Fibroblast of skin of left biceps (primary cell): ENCODE measurements around the gene NEFH.
"Not testable (repeated sequence)": the region's sequence is repeated elsewhere in the genome, so short reads cannot be mapped to it uniquely, and the experiment has no call there.

Experiments used
- DNase-seq, 2 experiments: peaks; one replicate each; pipeline ENCODE4 v3.0.0-alpha.2; 2013; ENCODE audit warnings: low read depth in 2 of 2

Gene NEFH, protein sequence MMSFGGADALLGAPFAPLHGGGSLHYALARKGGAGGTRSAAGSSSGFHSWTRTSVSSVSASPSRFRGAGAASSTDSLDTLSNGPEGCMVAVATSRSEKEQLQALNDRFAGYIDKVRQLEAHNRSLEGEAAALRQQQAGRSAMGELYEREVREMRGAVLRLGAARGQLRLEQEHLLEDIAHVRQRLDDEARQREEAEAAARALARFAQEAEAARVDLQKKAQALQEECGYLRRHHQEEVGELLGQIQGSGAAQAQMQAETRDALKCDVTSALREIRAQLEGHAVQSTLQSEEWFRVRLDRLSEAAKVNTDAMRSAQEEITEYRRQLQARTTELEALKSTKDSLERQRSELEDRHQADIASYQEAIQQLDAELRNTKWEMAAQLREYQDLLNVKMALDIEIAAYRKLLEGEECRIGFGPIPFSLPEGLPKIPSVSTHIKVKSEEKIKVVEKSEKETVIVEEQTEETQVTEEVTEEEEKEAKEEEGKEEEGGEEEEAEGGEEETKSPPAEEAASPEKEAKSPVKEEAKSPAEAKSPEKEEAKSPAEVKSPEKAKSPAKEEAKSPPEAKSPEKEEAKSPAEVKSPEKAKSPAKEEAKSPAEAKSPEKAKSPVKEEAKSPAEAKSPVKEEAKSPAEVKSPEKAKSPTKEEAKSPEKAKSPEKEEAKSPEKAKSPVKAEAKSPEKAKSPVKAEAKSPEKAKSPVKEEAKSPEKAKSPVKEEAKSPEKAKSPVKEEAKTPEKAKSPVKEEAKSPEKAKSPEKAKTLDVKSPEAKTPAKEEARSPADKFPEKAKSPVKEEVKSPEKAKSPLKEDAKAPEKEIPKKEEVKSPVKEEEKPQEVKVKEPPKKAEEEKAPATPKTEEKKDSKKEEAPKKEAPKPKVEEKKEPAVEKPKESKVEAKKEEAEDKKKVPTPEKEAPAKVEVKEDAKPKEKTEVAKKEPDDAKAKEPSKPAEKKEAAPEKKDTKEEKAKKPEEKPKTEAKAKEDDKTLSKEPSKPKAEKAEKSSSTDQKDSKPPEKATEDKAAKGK

DNA sequence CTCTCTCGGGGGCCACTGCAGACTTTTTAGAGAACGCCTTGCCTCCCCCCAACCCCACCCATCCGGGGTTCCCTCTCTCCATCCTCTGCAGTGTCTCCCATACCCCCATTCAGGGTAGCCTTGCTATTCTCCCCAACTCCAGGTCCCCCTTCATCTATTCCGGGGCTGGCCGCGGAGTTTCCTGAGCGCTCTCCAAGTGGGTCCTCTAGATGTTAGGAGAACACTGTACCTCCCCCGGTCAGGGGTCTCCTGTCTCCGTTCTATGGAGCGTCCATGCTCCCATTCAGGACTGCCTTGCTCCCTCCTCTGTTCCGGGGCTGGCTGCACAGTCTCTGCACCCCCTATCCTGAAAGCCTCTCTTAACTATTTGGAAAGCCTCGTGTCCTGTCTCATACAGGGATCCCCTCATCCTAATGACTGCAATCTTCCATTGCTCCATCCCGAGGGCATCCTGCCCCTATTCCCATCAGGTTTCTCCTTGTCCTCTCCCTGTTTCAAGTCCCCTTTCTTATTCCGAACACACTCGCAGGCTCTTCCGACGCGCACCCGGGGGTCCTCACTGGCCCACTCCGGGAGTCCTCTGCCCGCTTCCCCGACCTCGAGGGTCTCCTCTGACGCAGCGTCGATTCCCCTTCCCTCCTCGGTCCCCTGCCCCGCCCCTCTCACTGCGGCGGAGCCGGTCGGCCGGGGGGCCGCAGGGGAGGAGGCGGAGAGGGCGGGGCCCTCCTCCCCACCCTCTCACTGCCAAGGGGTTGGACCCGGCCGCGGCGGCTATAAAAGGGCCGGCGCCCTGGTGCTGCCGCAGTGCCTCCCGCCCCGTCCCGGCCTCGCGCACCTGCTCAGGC, at the start of gene NEFH:
TSS of gene NEFH (plus strand) at position 802 of the 845 bp plus-strand sequence. CDS start 45 bp downstream, outside the sequence.
- no peak for DNase-seq

DNA sequence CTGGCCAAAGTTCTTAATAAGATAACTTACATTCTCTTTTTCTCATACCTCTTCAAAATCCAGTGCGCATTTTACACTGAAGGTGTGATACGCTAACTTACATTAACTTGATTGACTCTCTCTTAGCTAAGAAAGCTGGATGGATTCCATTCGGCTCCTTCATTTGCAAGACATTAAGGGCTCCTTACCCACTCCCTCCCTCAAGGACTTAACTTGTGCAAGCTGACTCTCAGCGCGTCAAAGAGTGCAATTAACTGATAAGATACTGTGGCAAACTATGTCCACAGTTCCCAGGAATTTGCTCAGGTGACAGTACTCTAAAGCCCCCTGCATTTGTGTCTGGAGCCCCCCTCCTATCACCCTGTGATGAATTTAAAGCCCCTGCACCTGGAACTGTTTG, 48.0 kb upstream of the NEFH start:
- no peak for DNase-seq

DNA sequence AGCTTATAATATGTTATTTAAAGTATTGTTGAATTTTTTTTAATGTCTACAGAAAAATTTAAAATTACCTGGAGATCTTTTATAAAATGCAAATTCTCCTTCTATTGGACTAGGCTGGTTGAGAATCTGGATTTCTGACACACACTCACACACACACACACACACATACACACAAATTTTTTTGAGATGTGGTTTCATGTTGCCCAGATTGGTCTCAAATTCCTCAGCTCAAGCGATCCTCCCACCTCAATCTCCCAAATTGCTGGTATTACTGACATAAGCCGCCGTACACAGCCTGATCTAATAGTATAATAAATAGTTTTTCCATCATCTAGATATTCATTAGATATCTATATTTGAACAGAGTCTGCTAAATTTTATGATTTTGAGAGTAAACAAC, 46.2 kb upstream of the NEFH start:
- no peak for DNase-seq

DNA sequence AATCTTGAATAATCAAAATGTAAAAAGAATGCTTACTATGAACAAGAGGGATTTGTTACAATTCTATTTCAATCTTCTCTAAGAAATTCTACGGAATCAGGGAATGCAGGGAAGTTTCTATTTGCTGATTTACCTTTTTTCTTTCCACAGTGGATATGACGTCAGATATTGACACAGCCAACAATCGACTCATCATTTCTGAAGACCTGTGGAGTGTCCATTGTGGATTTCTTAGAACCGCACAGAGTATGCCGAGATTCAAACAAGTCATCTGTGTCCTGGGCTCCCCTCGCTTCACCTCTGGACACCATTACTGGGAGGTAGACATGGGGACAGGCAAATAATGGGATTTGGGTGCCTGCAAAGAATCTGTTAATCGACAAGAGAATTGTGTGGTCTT, 45.7 kb upstream of the NEFH start:
- DNase-seq, result no peak

DNA sequence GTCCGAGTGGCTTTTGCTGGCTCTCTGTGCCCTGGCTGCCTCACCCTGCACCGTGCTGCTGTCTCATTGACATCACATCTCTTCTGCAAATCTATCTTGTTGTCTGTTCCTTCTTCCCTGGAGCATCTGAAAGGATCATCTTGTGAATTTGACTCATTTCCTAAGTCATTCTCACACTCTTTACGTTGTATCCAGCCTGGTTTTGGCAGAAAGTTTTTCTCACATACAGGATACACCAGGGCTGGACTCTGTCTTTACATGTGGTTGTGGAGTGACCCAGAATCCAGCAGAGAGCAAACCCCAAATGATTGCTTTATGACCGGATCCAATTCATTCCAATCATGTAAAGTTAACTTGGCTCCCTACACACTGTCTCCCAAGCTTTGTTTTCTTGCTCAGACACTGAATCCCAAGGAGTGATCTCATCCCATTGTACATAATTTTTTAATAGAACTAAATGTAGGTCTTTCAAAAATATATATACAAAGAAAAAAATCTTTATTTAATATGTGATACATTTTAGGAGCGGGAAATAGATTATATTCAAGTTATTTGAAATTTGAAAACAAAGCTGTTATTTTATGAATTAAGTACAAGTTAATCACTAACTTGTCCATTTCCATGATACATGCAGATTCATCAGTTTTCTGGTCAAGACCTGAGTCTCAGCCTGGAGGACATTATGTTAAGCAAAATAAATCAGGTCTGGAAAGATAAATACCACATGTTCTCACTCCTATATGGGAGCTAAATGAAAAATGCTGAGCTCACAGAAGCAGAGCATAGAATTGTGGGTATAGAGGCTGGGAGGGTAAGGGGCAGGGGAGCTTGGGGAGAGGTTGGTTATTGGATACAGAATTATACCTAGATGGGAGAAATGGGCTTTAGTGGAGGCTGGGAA, 44.5 kb upstream of the NEFH start:
- no peak for DNase-seq

DNA sequence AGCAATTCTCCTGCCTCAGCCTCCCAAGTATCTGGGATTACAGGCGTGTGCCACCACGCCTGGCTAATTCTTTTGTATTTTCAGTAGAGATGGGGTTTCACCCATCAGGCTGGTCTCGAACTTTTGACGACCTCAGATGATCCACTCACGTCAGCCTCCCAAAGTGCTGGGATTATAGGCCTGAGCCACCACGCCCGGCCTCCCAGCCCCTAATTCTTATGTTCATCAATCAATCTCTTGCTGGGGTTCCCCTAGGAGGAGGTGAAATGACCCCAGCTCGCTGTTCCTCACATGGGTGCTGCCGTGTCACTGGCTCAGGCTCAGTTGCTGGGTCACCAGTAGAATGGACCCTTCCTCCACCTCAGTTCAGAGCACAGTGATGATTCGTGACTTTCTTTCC, 41.7 kb upstream of the NEFH start, which contains the start of gene RFPL1:
TSS of gene RFPL1 (plus strand) at position 301 of the 400 bp plus-strand sequence.
- not testable (repeated sequence) for DNase-seq

DNA sequence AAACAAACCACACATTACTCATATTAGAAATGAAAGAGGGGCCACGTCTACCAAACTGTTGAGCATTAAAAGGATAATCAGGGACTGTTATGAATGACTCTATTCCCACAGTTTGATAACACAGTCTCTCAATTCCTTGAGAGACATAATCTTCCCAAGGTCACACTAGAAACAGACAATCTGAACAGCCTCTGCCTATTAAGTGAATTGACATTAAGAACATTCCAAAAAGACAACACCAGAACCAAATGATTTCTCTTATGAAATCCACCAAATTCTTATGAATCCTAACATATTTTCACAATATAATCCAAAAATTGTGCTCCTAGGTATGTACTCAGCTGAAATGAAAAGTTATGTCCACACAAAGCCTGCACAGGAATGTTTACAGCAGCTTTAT, 37.0 kb upstream of the NEFH start:
- no peak for DNase-seq

DNA sequence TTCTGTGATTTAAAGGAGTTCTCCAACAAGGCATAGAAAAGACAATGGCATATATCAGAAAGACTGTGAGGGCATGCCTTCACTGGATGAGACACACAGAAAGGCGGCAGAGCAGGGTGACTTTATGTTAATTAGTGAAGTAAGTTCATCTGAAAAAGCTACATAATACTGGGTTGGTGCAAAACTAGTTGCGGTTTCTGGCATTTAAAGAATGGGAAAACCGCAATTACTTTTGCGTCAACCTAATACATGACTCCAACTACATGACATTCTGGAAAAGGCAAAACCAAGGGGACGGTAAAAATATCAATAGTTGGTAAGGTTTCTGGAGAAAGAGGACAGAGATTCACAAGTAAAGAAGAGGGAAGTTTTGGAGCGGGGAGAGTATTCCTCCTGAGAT, 36.6 kb upstream of the NEFH start:
- no peak for DNase-seq

DNA sequence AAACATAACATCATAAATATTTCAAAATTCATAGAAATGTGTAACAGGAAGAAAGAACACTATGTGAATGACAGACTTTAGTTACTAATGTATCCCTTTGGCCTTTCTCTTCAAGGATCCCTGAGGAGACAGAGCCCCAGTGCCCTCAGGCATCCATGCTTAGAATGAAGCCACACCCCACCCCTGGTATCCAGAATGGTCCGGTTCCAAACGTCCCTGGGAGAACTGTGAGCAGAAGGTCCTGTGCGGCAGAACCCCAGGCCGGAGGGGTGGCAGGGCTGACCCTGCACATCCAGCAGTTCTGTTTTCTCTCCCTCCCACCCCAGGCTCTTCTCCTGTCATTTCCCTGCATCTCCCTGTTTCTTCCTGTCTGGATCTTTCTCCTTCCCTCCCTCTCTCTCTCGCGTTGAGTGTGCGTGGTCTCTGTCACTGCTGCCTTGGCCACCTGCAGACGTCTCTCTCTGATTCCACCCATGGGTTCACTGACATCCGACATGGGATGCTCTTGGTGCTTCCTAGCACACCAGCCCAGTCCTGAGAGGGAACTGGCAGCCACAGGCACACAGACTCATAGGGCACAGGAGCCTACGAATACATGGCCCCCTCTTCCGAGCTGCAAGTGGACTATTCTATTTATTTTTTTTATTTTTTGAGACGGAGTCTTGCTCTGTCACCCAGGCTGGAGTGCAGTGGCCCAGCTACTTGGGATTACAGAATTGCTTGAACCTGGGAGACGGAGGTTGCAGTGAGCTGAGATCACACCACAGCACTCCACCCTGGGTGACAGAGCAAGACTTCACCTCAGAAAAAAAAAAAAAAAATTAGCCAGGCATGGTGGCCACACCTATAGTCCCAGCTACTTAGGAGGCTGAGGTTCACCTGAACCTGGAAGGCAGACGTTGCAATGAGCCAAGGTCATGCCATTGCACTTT, 35.9 kb upstream of the NEFH start:
- DNase-seq, result no peak

DNA sequence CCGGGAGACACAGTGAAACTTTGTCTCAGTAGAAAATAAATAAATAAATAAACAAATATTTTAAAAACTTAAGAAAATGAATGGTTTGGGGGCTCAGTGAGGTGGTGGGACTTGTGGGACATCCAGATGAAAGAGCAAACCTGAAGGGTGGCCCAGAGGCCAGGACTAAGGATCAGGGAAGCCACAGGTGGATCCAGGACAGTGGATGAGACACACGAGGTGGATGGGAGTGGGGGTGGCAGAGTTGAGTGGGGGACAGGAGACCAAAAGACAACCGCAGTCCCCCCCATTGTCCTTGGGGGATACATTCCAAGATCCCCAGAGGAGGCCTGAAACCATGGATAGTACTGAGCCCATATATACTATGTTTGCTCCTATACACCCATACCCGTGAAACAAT, 34.5 kb upstream of the NEFH start:
- DNase-seq, result no peak

DNA sequence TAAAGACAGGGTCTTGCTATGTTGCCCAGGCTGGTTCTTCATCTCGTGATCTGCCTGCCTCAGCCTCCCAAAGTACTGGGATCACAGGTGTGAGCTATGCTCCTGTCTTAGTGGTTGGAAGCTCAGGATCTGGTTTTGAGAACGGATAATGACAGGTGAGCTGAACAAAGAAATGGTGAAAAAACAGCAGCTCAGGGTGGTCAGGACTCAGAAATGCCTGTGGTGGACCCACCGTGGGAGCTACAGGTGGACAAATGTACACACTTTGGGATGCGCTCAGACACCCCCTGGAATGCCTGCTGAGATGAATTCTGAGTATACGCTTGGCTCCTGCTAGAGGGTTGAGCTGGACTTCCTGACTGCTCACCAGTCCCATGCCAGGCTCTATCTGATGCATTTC, 32.1 kb upstream of the NEFH start:
- no peak for DNase-seq

DNA sequence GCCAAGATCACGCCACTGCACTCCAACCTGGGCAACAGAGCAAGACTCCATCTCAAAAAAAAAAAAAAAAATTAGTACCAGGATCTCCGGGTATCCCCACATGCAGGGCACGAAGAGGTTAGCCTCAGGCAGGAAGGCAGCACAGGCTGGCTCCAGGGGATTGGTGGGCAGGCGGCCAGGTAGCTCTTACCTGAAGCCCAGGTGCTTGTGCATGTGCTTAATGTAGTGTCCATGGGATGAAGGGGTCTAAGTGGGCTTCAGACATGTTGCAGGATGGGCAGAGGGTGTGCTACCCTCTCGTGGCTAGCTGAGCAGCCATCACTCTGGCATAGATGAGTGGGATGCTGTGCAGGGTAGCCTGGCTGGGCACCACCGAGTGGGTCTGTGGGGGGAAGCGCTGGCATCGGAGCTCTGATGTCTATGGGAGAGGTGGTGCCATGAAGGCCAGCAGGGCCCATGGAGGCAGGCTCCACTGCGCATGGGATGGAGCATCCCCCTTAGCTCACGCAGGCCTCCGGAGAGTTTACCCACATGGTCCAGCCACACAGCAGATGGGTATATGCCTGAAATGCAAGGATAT, 30.6 kb upstream of the NEFH start:
- no peak for DNase-seq

DNA sequence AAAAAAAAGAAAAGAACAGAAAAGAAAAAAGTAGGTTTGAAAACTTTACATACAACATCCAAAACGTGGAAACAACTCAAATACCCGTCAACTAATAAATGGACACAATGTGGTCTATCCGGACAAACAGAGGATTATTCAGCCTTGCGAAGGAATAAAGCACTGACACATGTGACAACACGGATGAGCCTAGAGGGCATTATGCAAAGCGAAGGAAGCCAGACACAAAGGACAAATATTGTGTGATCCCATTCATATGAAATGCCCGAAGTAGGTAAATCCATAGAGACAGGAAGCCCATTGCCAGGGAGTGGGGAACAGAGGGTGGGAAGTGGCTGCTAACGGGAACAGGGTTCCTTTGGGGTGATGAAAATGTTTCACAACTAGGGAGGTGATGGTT, 29.8 kb upstream of the NEFH start:
- DNase-seq, result no peak

DNA sequence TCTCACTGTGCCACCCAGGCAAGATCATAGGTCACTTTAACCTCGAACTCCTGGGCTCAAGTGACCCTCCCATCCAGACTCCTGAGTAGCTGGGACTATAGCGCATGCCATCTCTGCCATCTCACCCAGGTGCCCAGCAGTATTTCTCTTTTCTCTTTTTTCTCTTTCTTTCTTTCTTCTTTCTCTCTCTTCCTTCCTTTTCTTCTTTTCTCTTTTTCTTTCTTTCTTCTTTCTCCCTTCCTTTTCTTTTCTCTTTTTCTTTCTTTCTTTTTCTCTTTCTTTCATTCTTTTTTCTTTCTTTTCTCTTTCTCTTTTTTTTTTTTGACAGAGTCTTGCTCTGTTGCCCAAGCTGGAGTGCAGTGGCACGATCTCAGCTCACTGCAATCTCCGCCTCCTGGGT, 28.2 kb upstream of the NEFH start:
- no peak for DNase-seq

DNA sequence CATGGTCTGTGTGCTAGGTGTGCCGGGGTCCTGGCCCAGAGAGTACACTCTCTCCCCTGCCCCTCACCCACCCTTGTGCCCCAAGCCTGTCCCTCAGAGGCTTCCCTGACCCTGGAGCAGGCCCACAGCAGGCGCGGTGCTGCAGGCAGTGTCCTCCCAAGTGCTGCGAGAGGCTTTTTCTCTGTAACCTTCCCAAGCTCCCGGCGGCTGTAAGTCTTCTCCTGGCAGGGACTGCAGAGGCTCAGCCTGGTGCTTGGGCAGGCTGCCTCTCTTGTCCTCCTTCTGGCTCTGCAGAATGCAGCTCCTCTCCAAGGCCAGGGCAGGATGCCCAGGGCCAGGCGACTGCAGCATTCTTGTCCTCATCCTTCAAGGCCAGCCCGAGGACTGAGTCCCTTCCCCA, 25.7 kb upstream of the NEFH start:
- no peak for DNase-seq

DNA sequence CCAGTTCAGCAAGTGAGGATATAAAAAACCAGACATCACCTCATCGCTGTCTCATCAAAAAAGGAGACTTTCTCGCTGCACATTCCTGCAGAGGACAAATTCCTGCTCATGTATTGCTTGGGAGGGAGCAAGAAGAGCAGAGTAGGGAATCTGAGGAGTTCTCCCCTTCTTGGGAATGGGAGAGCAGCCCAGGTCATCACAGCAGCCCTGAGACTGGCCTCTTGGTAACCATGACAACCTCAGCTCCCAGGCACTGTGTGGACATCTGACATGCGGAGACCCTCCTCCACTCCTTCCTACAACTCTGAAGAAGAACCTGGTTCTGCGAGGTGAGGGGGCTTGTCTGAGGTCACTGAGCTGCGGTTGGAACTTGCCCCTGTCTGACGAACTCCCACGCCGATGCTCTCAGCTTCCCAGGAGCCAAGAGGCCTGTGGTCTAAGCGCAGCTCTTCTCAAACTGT, 23.8 kb upstream of the NEFH start:
- DNase-seq, result peak; percentile 20 to 33

DNA sequence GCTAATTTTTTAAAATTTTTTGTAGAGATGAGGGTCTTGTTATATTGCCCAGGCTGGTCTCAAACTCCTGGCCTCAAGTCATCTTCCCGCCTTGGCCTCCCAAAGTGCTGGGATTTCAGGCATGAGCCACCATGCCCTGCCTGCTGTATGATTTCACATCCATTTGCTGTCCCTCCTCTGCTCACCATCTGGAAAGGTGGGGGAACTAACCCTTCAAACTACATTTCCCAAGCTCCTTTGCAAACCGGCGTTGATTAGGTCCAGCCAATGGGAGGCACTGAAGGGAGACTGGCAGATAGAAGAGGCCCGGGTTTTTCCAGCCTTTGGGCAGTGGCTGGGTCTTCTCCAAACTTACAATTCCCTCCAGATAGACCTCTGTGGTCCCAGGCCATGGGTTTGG, 22.3 kb upstream of the NEFH start:
- DNase-seq, result no peak

DNA sequence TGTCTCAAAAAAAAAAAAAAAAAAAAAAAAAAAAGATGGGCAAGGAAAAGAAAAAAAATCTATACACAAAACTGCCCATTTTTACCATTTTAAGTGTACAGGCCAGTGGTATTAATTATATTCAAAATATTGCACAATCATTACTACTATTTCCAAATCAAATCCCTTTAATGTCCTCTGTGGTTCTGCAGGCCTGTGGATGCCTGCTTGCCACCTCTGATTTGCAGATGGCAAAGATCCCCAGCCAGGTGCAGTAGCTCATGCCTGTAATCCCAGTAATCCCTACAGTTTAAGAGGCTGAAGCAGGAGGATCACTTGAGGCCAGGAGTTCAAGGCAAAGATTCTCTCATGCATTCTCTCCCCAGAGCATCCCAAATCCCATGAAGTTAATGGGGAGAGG, 21.5 kb upstream of the NEFH start:
- no peak for DNase-seq

DNA sequence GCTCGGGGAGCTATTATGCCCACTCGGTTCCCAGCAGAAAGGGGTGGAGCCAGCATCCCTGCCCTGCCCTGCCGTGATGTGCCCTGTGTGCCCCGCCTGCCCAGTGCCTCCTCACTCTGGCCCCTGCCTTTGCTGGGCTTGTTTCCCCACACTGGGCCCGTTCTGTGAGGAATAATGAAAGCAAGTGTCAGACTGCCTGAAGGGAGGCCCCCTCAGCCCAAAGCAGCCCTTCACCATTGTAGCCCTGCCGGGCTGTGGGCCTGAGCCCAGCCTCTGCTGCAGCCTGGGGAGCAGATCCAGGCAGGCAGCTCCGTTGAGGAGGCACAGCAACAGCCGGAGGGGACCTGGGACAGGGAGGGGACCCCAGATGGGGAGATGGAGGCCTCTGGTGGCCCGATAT, 20.2 kb upstream of the NEFH start:
- DNase-seq, result no peak
